ENCODE measurements around the gene PDE6A.
"Not testable (repeated sequence)": the region's sequence is repeated elsewhere in the genome, so short reads cannot be mapped to it uniquely, and the experiment has no call there.

Gene PDE6A

GRCh38 chr5:149892594-149892993, 52.0 kb downstream of the PDE6A start:
- DNase-seq = no peak

- no peak for DNase-seq
Observed at GRCh38 chr5:149888280-149888679, 56.3 kb downstream of the PDE6A start.

DNA sequence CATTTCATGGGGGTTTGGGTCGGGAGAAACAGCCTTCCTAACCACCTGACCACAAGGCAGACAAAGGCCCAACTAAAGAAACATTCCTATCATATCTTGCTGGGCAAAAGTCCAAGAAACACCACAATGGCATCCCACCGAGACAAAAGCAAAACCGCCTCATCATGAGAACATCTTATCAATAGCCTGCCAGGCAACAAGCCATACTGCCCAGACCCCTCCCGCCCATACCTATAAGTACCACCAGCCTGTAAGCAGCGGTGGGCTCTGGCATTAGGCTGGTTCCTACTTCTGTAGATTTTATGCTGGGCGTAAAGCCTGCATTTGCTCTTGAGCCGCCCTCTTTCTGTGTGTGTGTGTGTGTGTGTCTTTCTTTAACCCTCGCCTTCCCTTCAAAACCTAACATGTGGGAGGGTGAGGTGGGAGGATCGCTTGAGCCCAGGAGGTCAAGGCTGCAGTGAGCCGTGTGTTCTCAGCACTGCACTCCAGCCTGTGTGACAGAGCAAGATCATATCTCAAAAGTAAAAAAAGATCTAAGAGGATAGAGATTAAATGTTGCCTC, 56.9 kb downstream of the PDE6A start:
- peak; percentile 94 for DNase-seq

DNA sequence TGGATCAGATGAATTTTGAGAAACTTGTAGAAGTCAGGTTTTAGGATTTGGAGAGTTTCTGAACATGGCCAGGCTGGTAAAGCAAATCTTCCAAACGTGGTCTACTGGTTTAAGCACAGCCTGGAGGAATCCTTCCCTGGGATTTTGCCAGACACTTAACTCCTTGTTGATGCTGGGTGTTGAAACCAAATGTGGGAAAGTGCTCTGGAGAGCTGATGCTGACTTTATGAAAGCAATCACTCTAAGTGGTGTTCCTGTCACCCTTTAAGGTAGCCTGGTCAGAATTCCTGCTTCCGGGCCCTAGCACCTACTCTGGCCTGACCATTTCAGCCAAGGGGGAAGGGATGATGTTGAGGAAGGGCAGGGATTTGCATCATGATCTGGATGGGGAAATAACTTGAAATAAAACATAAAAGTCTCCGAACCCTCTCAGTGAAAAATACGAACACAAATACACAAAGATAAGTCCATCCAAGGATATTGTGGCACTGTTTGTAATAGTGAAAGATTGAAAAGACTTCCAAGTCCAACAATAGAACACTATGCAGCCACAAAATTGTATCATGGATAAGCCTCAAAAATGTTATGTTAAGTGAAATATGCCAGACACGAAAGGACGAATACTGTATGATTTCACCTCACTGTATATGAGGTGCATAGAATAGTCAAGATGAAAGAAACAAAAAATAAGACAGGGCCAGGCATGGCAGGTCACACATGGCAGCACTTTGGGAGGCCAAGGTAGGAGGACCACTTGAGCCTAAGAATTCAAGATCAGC, 57.7 kb downstream of the PDE6A start:
- DNase-seq = no peak

DNA sequence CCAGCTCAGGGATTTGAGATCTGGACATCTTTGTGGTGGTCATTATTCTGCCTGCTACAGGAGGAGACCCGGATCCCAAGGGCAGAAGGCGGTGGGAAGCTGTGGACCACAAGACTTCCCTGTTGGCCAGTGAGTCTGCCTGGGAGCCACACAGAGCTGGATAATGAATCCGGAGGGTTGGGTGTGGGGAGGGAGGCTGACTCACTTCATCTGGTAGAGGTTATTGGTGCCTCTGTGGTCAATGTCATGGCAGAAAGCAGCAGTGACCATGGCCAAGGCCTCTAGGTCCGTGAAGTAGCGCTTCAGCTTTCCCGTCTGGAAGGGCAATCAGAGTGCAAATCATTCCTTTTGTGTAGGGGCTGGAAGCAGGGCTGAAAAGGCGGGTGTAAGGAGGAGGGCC, 58.5 kb downstream of the PDE6A start:
- no peak for DNase-seq

DNA sequence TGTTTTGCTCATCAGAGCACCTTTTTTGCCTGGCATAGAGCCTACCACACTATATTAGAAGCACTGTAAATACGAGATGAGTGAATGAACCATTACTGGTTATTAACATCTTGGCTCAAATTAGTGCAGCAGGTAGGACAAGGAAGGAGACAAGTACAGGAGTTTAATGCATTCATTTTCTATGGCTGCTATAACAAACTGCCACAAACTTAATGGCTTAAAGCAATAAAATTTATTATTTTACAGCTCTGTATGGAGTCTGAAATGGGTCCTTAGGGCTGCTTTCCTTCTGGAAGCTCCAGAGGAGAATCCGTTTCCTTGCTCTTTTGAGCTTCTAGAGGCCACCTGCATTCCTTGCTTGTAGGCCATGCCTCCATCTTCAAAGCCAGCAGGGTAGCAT, 59.1 kb downstream of the PDE6A start:
- no peak for DNase-seq

DNA sequence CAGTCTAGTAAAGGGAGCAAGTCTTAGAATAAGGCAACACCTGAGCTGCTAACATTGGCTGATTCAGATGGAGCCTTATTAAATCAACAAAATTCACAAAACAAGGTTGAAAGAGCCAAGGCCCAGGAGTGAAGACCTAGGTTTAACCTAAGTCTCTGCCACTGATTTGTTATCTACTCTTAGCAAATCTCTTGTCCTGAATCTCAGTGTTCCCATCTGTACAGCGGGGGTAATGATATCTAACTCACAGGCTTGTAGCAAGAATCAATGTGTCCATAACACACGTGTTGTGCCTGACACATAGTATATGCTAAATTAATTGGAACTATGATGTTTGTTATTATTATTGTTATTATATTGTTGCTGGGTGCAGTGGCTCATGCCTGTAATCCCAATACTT, 61.0 kb downstream of the PDE6A start:
- no peak for DNase-seq

- DNase-seq = not testable (repeated sequence)
Observed at GRCh38 chr5:149882633-149883032, 62.0 kb downstream of the PDE6A start.

DNA sequence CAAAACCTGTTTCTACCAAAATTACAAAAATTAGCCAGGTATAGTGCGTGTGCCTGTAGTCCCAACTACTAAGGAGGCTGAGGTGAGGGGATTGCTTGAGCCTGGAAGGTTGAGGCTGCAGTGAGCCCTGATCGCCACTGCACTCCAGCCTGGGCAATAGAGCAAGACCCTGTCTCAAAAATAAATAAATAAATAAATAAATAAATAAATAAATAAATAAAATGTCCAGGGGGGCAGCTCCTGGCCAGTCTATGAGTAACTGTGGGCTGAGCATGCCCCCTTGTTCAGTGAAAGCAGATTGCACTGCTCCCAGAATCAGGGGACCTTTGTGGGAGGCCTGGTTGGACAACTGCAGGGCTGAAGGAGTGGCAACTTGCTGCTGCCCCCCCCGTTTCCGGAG, 62.7 kb downstream of the PDE6A start:
- no peak for DNase-seq

DNA sequence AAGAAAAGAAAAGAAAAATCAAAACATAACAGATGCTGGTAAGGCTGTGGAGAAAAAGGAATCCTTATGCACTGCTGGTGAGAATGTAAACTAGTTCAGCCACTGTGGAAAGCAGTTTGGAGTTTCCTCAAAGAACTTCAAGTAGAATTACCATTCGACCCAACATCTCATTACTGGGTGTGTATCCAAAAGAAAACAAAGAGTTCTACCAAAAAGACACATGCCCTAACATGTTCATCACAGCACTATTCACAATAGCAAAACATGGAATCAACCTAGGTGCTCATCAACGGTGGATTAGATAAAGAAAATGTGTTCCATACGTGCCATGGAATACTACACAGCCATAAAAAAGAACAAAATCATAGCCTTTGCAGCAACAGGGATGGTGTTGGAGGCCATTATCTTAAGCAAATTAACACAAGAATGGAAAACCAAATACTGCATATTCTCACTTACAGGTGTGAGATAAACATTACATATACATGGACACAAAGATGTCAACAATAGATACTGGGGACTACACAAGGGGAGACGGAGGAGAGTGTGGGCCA, 63.4 kb downstream of the PDE6A start:
- no peak for DNase-seq

- not testable (repeated sequence) for DNase-seq
Observed at GRCh38 chr5:149879593-149879992, 65.0 kb downstream of the PDE6A start.

- no peak for DNase-seq
Observed at GRCh38 chr5:149878371-149878770, 66.2 kb downstream of the PDE6A start.

DNA sequence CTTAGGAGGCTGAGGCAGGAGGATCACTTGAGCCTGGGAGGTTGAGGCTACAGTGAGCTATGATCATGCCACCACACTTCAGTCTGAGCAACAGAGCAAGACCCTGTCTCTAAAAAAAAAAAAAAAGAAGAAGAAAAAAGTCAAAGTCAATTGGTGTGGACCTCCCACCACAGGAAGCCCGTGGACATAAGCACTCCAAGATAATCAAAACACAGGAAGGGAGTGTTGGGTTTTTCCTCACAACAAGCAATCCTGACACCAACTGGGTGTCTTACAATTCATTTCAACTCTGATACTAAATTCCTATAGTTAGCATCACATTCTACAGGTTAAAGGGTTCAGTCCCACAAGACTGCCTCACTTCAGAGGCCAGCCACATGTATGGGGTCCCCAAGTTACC, 70.7 kb downstream of the PDE6A start:
- DNase-seq = no peak

GRCh38 chr5:149872351-149873040, 72.1 kb downstream of the PDE6A start:
- no peak for DNase-seq

DNA sequence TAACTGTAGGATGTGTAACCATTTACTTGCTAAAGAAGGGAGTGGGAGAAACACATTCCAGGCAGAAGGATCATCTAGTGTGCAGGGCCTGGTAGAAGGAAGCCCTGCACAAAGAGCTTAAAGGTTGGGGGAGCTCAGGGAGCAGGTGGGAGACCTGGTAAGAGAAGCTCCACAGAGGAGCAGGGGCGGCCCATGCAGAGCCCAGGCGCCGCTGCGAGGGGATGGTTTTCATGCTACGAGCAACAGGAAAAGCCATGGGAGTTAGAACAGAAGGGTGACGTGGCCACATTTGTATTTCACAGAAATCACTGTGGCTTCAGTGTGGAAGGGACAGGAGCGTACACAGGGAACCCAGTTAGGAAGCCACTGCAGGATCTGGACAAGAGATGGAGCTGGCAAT, 73.1 kb downstream of the PDE6A start:
- DNase-seq = no peak

- no peak for DNase-seq
Observed at GRCh38 chr5:149870697-149871096, 73.9 kb downstream of the PDE6A start.

- no peak for DNase-seq
Observed at GRCh38 chr5:149870232-149870631, 74.4 kb downstream of the PDE6A start.

- no peak for DNase-seq
Observed at GRCh38 chr5:149869411-149869821, 75.2 kb downstream of the PDE6A start.

DNA sequence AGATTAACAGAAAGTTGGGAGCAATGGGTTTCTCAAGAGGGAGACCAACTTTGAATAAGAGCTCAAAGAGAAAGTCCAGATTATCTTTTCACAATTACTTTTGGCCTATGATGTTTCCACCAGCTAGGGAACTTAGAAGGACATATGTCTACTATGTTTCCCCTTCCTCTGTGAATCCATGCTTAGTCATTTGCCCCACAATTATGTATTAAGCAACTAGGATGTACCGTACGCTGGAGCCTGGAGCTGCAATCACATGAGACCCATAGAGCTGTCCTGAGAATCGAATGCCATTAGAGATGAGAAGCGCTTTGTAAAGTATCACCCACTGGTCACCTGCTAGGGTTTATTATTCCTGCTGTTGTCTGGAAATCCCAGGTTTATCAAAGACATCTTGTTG, 78.8 kb downstream of the PDE6A start:
- DNase-seq = no peak

DNA sequence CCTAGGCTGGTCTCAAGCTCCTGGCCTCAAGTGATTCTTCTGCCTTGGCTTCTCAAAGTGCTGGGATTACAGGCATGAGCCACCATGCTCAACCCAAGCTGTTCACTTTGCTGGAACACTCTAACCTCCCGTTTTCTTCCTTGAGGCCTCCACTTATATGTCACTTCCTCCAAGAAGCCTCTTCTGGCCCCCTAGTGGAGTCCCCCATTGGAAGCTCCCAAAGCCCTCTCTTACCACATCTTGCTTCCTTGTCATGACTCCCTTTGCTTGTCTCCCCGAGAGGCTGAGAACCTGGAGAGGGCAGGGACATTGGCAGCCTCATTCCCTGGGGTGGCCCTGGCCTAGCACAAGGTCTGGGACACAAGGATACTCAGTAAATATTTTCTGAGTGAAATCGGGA, 80.8 kb downstream of the PDE6A start:
- DNase-seq = no peak

DNA sequence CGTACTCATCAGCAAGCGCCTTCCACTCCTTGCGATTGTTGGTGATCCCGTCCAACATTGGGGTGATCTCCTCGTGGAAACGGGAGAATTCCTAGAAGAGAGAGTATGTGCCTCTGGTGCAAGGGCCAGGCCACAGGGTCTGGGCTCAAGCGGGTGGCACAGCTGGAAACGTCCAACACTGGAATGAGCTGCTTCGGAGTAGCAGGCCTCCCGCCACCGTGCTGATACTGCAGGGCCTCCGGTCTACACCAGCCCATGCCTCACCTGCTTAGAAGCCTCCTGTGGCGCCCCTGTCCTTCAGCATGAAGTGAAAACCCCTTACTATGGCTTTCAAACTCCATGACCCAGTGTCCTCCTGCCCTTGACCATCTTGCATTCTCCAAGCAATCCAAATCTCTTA, 81.4 kb downstream of the PDE6A start:
- no peak for DNase-seq

GRCh38 chr5:149860801-149861322, 83.7 kb downstream of the PDE6A start:
- DNase-seq = no peak

- no peak for DNase-seq
Observed at GRCh38 chr5:149859746-149860145, 84.8 kb downstream of the PDE6A start.

- DNase-seq = not testable (repeated sequence)
Observed at GRCh38 chr5:149858481-149858880, 86.1 kb downstream of the PDE6A start.

All from OCI-M1 (cell line).